NB4 (cell line): ENCODE data around the gene GIT2.

Experiments
- DNase-seq: peaks from one replicate; pipeline ENCODE4 v3.0.0; 2010; ENCODE audit warnings: low read depth
- H3K4me3 ChIP-seq: one replicate; pipeline ENCODE4 v1.5.1; 2011; ENCODE audit warnings: mild to moderate bottlenecking, low read depth, low read length, moderate library complexity
- MYC ChIP-seq: IDR thresholded peaks from 2 replicates; pipeline ENCODE4 v1.6.1; 2011; ENCODE audit warnings: low read depth, low read length
- POLR2A ChIP-seq: IDR thresholded peaks from 2 replicates; pipeline ENCODE4 v1.6.1; 2011; ENCODE audit warnings: mild to moderate bottlenecking; ENCODE audit not compliant: insufficient read length; ENCODE audit errors: extremely low read depth
- TF ChIP-seq, protein P1 (sequence below): IDR thresholded peaks from 2 replicates; pipeline ENCODE4 v1.6.1; 2011; ENCODE audit warnings: low read depth, low read length
- TF ChIP-seq, protein P2 (sequence below): IDR thresholded peaks from one replicate; pipeline ENCODE4 v1.5.1; 2012; ENCODE audit warnings: low read depth, low read length

GIT2 gene

DNA sequence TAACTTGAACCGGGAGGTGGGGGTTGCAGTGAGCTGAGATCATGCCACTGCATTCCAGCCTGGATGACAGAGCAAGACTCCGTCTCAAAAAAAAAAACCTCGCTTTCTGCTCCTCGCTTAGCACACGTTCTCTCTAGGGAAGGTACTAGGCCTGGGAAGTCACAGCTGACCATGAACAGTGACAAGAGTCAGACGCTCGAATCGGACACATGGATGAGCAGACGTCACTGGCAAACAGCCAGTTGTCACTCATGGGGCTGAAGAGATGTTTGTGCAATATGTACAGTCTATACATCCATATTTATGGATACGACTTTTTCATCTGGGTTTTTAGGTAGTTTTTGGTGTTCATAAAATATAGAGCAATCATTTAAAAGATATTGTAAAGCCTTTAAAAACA, 76.7 kb downstream of the GIT2 start:
- TF ChIP-seq MYC (no peak), POLR2A (no peak)
- TF ChIP-seq, protein P1, sequence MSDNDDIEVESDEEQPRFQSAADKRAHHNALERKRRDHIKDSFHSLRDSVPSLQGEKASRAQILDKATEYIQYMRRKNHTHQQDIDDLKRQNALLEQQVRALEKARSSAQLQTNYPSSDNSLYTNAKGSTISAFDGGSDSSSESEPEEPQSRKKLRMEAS: no peak
- TF ChIP-seq, protein P2, sequence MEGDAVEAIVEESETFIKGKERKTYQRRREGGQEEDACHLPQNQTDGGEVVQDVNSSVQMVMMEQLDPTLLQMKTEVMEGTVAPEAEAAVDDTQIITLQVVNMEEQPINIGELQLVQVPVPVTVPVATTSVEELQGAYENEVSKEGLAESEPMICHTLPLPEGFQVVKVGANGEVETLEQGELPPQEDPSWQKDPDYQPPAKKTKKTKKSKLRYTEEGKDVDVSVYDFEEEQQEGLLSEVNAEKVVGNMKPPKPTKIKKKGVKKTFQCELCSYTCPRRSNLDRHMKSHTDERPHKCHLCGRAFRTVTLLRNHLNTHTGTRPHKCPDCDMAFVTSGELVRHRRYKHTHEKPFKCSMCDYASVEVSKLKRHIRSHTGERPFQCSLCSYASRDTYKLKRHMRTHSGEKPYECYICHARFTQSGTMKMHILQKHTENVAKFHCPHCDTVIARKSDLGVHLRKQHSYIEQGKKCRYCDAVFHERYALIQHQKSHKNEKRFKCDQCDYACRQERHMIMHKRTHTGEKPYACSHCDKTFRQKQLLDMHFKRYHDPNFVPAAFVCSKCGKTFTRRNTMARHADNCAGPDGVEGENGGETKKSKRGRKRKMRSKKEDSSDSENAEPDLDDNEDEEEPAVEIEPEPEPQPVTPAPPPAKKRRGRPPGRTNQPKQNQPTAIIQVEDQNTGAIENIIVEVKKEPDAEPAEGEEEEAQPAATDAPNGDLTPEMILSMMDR: no peak
- H3K4me3 ChIP-seq: no peak overlapping the region
- DNase-seq: no peak

GRCh38 chr12:109916045-109916444, 80.1 kb downstream of the GIT2 start:
- no peak for DNase-seq
- TF ChIP-seq, protein P2: no peak
- TF ChIP-seq, protein P1: no peak
- TF ChIP-seq POLR2A (no peak), MYC (no peak)
- no peak overlapping the region for H3K4me3 ChIP-seq

DNA sequence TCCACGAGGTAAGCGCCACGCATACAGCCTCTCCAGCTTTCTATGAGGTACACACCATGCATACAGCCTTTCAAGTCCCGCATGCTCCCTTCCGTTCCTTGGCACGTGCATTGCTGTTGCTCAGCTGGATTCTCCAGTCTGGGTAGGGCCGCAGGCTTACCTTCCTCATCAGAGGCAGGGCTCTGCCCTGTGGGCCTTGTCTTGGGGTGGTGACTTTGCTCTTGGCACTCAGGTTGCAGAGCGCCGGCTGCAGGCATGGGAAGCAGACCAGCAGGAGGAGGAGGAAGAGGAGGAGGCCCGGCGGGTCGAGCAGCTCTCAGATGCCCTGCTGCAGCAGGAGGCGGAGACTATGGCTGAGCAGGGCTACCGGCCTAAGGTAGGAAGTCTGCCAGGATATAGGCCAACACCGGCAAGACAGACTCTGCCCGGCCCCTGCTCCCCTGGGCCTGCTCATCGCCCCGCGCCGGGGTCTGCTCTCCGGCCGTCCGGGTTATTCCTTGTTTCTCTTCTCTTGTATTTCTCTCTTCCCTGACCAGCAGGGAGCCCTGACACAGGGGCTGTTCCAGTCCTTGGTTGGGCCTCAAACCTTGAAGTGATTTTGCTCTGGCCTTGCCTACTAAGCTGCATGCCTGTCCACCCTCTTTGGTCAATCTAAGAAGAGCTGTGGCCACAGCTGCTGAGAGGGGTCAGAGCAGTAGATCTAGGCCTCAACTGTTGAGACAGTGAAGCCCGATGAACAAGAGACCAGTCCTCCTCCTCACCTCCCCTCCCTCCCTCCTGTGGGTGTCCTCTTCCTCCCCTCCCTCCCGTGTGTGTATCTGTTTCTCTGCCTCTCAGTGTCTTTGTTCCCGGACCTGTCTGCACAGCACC, 80.8 kb downstream of the GIT2 start:
- TF ChIP-seq POLR2A: no peak
- TF ChIP-seq, protein P1: no peak
- TF ChIP-seq, protein P2: no peak
- TF ChIP-seq MYC: no peak
- no peak for DNase-seq
- H3K4me3 ChIP-seq: no peak overlapping the region

DNA sequence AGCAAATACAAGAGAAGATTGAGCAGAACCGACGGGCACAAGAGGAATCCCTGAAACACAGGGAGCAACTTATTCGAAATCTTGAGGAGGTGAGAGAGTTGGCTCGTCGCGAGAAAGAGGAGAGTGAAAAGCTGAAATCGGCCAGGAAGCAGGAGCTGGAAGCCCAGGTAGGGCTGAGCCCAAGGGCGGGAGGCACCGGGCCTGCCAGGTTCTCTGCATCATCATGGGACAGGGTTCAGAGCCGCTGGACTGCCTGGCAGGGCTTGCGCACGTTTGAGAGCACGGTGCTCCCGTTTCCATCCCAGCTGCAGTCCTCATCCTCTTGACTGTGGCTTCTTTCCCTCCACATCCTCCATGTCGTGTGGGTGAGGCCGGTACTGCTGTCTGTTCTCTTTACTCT, 81.7 kb downstream of the GIT2 start:
- TF ChIP-seq, protein P2: no peak
- TF ChIP-seq, protein P1: no peak
- TF ChIP-seq MYC (no peak), POLR2A (no peak)
- no peak overlapping the region for H3K4me3 ChIP-seq
- no peak for DNase-seq

DNA sequence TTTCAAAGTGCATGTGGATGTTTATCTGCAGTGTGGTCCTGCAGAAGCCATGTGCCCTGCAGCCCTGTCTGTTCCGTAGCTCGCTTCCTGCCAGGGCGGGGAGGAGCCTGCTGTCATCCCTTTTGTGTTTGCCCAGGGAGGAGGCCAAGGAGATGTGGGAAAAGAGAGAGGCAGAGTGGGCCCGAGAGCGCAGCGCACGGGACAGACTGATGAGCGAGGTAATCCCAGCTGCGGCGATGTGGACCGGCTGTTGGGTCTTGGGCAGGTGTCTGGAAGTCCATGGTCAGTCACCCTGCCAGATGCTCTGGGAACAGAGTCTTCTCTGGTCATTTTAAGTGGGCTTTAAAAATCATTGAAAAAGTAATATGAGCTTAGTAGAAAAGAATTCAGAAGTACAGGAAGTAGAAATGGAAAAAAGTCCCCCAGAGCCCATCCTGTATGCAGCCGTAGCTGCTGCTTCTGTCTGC, 83.3 kb downstream of the GIT2 start:
- H3K4me3 ChIP-seq: no peak overlapping the region
- DNase-seq: no peak
- no peak for TF ChIP-seq POLR2A
- TF ChIP-seq, protein P2: no peak
- no peak for TF ChIP-seq MYC
- TF ChIP-seq, protein P1: no peak
